ENCODE results near the gene PRRX2.

- no peak for TF ChIP-seq CTCF (IDR thresholded peaks at IDR 0.05)
- no peak for TF ChIP-seq POLR2A (IDR thresholded peaks at IDR 0.05)
Measured at GRCh38 chr9:129686736-129687135, 21.3 kb downstream of the PRRX2 start.
